Activated CD4-positive, alpha-beta T cell treated with anti-CD3 and anti-CD28 coated beads for 4 hours (primary cell): Measurements from ENCODE around the gene DUSP12.
"Not testable (repeated sequence)": the region's sequence is repeated elsewhere in the genome, so short reads cannot be mapped to it uniquely, and the experiment has no call there.

Experiments
- DNase-seq, 2 donors: peaks; one replicate each; pipeline ENCODE4 v3.0.0-alpha.2; 2020

Gene DUSP12

GRCh38 chr1:161727256-161727924 is 22.2 kb upstream of the DUSP12 start:
- DNase-seq = peak; percentile 26 to 30

- no peak for DNase-seq
These were observed 21.0 kb upstream of the DUSP12 start for GRCh38 chr1:161728376-161729226.

GRCh38 chr1:161730050-161730564 is 19.5 kb upstream of the DUSP12 start:
- DNase-seq = peak; percentile 46 to 52

- no peak for DNase-seq
These were observed 18.3 kb upstream of the DUSP12 start for GRCh38 chr1:161731241-161731640.

- DNase-seq = no peak
These were observed 17.4 kb upstream of the DUSP12 start for GRCh38 chr1:161731981-161732718.

- DNase-seq = no peak
These were observed 16.1 kb upstream of the DUSP12 start for GRCh38 chr1:161733526-161733925.

- no peak for DNase-seq
These were observed 13.7 kb upstream of the DUSP12 start for GRCh38 chr1:161735837-161736236.

GRCh38 chr1:161736335-161736969 is 13.1 kb upstream of the DUSP12 start:
- DNase-seq = no peak

GRCh38 chr1:161737625-161738024 is 12.0 kb upstream of the DUSP12 start:
- no peak for DNase-seq

GRCh38 chr1:161738627-161739287 is 10.8 kb upstream of the DUSP12 start:
- peak; percentile 16 to 42 for DNase-seq

- DNase-seq = no peak
These were observed 9.6 kb upstream of the DUSP12 start for GRCh38 chr1:161739865-161740566.

- DNase-seq = no peak
These were observed 8.7 kb upstream of the DUSP12 start for GRCh38 chr1:161740921-161741320.

GRCh38 chr1:161743231-161743630 is 6.4 kb upstream of the DUSP12 start:
- DNase-seq = no peak

GRCh38 chr1:161747801-161748200 is 1.8 kb upstream of the DUSP12 start:
- DNase-seq = no peak

- DNase-seq = peak; percentile 46 to 59
These were observed 14.0 kb downstream of the DUSP12 start for GRCh38 chr1:161763522-161764098.

GRCh38 chr1:161766102-161766981 is 16.8 kb downstream of the DUSP12 start, which contains the start of gene ATF6:
ATF6 (plus strand) TSS chr1:161766320; CDS start chr1:161766361, 41 bp downstream.
- peak; percentile 77 to 81 for DNase-seq

- no peak for DNase-seq
These were observed 18.9 kb downstream of the DUSP12 start for GRCh38 chr1:161768461-161768860.

GRCh38 chr1:161768986-161769672 is 19.5 kb downstream of the DUSP12 start:
- DNase-seq = no peak

- DNase-seq = not testable (repeated sequence)
These were observed 20.1 kb downstream of the DUSP12 start for GRCh38 chr1:161769673-161770045.
